GOT3 (cell line): ENCODE measurements around the gene KLHL7.
"Not testable (repeated sequence)": the region's sequence is repeated elsewhere in the genome, so short reads cannot be mapped to it uniquely, and the experiment has no call there.

Experiments
- DNase-seq: peaks from one replicate; lab custom pipeline; 2025; ENCODE audit warnings: mixed read lengths; lab: John Stamatoyannopoulos, UW

KLHL7 gene

DNA sequence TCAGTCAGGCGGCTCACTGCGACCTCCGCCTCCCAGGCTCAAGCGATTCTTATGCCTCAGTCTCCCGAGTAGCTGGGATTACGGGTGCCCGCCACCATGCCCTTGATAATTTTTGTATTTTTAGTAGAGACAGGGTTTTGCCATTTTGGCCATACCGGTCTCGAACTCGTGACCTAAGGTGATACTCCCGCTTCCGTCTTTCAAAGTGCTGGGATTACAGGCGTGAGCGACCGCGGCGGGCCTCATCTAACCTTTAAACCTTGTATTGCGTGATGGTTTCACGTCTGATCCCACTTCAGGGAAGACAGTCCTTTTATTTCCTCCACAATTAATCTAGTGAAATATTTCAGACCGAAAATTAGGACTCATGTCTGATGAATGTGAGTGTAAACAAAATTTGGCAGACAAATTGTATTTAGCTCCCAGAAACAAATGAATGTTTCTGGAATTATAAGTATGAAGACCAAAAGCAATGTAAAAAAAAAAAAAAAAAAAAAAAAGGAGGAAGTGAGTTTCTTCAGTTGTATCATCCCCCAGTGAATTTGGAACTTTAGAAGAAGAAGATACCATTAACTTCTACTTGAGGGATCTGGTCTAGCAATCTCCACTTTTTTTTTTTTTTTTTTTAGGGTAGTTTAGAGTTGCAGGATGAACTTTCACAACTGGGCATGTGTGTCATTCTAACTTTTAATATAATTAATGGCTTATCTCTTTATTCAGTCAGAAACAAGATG lies 77.9 kb downstream of the KLHL7 start:
- no peak for DNase-seq

DNA sequence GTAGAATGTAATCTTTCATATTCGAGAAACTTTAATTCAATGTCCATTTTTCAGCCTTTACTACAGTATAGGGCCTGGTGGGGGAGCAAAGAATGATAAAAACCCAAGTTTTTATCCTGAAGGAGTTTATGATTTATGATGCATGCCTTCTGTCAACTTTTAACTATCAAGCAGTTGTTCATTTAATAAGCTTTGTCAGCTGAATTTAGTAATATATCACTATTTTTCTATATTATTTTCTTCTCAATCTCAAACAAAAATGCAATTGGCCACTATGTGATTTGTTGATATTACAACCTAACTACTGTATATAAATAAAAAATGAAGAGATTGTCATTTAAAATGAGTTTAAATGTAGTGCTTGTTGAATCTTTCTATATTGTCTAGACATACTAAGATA lies 78.7 kb downstream of the KLHL7 start:
- DNase-seq: no peak

GRCh38 chr7:23184709-23185359 lies 79.2 kb downstream of the KLHL7 start:
- no peak for DNase-seq

GRCh38 chr7:23185980-23186379 lies 80.4 kb downstream of the KLHL7 start:
- no peak for DNase-seq

DNA sequence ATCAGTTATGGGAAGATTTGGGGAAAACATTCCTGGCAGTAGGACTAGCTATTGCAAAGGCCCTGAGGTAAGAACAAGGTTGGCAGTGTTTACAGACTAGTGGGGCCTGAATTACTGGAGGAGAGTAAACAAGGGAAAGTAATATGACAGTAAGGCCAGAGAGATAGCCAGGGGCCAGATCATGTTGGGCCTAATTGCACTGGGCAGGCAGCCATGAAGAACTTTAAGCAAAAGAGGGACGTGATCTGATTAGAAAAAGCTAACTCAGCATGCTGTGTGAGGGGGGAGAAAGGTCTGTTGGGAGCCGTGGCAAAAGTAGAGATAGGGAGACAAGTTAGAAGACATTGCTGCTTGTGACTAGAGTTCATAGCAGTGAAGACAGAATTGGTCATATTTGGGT lies 85.4 kb downstream of the KLHL7 start:
- no peak for DNase-seq

- DNase-seq: not testable (repeated sequence)
These were observed 88.2 kb downstream of the KLHL7 start for GRCh38 chr7:23193650-23194227.

DNA sequence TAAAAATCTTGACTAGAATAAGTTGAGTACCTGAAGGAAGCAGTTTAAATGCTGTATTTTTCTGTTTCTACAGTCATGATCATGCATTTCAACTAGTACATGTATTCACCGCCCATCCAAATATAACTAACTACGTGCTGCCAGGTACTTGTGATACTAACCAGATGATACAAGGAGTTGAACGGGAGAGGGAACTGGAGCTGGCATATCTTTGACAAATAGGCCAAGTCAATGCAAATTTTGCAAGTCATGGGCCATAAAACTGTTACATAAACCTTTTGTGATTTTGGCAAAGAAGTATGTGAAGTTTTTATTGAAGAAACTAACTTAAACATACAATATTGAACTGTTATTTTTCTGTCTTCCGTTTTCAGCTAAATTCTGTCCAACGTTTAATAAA lies 90.7 kb downstream of the KLHL7 start:
- DNase-seq: no peak

DNA sequence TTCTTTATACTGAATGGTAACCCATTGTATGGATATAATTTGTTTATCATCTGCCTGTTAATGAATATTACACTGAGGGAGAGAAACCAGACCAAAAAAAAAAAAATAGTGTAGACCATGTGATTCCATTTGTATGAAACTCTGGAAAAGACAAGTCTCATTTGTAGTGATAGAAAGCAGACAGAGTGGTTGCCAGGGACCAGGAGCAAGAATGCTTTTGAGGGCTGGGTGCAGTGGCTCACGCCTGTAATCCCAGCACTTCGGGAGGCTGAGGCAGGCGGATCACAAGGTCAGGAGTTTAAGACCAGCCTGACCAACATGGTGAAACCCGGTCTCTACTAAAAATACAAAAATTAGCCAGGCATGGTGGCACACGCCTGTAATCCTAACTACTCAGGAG lies 92.2 kb downstream of the KLHL7 start:
- not testable (repeated sequence) for DNase-seq

DNA sequence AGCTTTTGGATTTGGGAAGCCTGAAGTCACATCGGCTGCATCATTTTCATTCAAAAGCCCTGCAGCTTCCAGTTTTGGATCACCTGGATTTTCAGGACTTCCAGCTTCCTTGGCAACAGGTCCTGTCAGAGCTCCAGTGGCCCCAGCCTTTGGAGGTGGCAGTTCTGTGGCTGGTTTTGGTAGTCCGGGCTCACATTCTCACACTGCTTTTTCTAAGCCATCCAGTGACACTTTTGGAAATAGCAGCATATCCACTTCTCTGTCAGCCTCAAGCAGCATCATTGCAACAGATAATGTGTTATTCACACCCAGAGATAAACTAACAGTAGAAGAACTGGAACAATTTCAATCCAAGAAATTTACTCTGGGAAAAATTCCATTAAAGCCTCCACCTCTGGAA lies 94.7 kb downstream of the KLHL7 start:
- DNase-seq: no peak

DNA sequence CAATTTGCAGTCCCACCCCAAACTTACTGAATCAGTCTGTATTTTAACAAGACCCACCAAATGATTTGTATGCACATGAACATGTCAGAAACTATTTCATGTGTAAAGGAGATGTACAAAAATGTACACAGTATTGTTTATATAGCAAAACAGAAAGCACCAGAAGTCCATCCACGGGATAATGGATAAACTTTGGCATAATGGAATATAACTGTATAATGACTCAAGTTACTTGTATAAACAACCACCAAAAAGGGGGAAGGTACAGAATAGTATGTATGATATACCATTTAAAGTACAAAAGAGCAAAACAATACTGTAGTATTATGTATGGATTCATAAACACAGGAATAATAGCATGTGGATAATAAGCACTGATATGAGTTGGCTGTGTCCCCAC lies 98.7 kb downstream of the KLHL7 start:
- DNase-seq: no peak

DNA sequence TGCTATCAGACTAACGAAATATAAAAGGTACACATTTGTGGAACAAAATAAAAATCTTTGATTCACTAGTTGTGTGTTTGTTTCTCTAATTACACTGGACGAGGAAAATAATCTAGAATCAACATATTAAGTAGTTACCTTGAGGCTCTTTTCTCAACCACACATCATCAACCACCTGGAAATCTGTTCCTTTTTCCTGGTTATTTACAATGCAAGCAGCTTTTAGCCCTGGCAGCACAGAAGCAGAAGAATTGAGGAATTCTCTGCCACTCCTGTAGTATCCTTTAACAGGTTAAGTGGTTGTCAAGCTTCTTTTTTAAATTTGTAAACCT lies 100.0 kb downstream of the KLHL7 start:
- DNase-seq: no peak

DNA sequence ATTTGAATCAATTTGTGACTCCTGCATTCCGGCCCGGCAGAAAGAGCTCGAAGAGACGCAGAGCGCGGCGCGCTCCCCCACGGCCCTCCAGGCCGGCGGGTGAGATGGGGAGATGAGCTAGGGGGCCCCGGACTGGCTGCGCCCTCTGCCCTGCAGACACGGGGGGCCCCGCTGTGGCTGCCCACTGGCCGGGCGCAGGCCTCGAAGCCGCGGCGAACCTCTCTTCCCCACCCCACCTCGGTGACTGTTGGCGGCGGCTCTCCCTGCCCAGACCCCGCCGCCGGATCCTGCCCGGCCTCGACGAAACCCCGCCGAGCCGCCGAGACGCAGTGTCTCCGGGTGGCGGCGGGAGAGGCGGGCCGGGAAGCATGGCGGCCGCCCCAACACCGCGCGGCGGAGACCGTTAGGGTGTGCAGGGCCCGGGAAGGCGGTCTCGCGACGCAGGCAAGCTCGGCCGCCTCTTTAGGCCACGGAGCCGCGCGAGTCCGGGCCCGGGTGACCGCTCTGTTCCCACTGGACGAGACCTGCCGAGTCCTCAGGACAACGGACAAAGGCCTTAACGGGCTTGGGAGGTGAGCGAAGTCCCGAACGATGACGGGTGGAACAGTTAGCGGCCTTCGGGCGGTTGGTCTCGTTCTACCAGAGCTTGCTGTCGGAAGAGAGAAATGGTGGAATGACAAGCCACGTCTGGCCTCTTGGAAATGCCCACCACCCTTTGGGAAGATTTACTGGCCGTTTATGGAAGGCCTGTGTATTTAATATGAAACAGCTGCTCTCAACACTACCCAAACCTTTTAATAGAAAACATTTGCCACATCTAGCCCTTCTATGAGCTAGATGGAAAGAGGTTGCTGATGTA lies 100.6 kb downstream of the KLHL7 start:
- no peak for DNase-seq

DNA sequence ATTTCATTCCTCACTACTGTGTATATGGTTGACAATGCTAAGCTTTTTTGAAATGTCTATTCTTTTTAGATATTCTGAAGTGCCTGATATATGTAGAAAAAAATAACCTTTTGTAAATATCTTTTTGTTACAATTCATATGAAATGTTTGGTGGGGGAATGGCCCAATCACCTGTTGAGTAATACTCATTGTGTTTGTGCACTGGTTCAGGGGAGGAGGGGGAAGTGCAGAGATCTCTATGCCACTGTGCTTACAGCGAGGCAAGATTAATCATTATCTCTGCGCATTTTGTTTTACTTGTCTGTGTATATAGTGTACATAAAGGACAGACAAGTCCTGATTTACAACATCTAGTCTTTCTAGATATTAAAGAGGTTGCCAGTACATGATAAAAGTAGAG lies 101.4 kb downstream of the KLHL7 start:
- no peak for DNase-seq

- no peak for DNase-seq
These were observed 102.3 kb downstream of the KLHL7 start for GRCh38 chr7:23207884-23208283.

GRCh38 chr7:23208316-23208715 lies 102.7 kb downstream of the KLHL7 start:
- DNase-seq: no peak

DNA sequence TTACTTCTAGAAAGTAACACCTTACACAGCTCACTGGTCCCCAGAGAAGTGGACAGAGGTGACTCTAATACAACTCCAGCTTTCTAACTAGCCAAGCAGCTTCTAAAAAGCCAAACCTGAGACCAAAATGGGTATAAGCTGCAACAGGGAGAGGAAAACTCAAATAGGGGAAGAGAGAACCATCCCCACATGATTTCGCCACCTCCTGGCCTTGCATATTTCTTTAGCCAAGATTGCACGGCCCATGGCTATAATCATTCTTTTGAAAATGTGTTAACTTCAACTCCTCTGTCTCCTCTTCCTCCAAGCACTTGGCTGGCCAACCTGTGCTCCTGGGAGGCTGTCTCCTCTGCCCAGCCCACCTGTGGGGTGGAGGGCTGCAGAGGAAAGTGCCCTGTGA lies 104.9 kb downstream of the KLHL7 start:
- DNase-seq: no peak

DNA sequence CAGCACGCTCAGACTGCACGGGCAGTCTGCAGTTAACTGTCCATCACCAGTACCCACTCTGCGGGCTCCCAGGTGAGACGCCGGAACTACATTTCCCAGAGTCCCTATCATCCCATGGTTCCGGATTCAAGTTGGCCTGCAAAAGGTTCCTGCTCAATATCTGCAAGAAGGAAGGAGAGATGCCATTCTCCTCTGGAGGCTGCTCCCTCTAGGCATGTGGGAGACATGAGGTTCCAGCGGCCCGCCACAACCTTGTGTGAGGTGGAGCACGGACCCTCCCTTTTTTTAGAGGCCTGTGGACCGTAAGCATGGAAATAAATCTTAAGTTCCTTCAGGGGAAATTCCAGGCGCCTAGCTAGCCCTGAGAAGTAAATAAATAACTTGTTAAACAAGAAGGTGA lies 106.0 kb downstream of the KLHL7 start:
- DNase-seq: no peak

- DNase-seq: no peak
These were observed 106.8 kb downstream of the KLHL7 start for GRCh38 chr7:23212395-23212794.

DNA sequence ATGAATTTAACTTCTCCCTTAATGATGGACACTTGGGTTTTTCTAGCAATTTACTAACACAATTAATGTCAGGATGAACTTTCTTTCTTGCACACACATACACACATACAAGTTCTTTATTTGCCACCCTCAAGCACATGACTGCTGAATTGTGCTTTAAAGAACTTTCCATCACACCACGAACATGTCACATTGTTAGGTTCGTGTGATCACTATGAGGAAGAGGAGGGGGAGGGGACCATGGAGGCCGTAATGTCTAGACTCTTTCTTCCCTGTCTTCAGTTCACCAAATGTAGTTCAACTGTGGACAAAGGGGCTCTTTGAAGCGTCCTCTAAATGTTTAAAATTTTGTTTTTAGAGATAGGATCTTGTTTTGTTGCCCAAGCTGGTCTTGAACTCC lies 107.3 kb downstream of the KLHL7 start:
- DNase-seq: no peak

DNA sequence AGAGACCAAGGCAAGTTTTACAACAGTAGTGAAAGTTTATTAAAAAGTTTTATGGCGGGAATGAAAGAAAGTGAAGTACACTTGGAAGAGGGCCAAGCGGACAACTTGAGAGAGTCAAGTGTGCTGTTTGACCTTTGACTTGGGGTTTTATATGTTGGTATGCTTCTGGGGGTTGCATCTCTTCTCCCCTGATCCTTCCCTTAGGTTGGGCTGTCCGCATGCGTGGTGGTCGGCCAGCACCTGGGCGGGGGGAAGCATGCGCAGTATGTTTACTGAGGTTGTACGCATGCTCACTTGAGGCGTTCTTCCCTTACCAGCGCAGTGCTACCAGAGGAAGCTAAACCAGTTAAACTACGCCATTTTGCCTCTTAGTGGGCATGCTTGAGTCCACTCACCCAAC lies 108.2 kb downstream of the KLHL7 start:
- no peak for DNase-seq

DNA sequence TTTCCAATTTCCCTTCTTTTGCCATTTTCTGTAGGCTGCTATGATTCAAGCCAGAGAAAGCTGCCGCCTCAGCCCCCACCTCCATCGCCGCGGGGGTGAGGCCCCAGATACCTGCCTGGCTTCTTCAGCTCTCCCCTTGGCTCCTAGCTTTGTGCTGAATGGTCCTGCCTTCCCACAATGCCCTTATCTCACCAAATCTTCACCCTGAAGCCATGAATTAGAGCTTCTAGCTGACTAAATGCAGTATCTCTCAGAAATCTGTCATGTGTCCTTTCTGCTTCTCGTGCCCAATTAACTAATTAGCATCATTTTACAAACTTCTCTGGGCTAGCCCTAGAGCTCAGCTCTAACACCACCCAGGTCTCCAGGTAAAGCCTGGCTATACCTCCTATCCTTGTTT lies 108.8 kb downstream of the KLHL7 start:
- DNase-seq: no peak

GRCh38 chr7:23214938-23215337 lies 109.4 kb downstream of the KLHL7 start:
- DNase-seq: no peak

GRCh38 chr7:23216021-23216420 lies 110.4 kb downstream of the KLHL7 start:
- DNase-seq: no peak
